OCI-LY3 (cell line): ENCODE results near the gene IMPACT.

Experiments
- H2AFZ ChIP-seq: fragments of 200-600, 300-600 bp; shearing (Covaris generic); 2 replicates; pipeline ENCODE4 v1.6.0; 2014; ENCODE audit warnings: antibody characterized with exemption, low read depth, low read length
- H3K27ac ChIP-seq: fragments of 200-600, 300-600 bp; sonication (generic); 2 replicates; pipeline ENCODE4 v1.5.1; 2014; ENCODE audit warnings: mild to moderate bottlenecking, low read length, moderate library complexity, mixed read lengths
- H3K27me3 ChIP-seq: fragments of 200-600, 300-600 bp; sonication (generic); 2 replicates; pipeline ENCODE4 v1.6.1; 2014; ENCODE audit warnings: low read depth, low read length, mixed read lengths
- H3K36me3 ChIP-seq: fragments of 200-600, 300-600 bp; sonication (generic); replicated peaks from 2 replicates; pipeline ENCODE3; 2014; ENCODE audit warnings: low read depth, low read length, mixed read lengths
- H3K4me1 ChIP-seq: fragments of 300-600, 200-600 bp; sonication (generic); 2 replicates; pipeline ENCODE4 v1.6.1; 2014; ENCODE audit warnings: low read length, mixed read lengths
- H3K4me2 ChIP-seq: fragments of 200-600, 300-600 bp; sonication (generic); 2 replicates; pipeline ENCODE4 v1.6.1; 2014; ENCODE audit warnings: low read length, mixed read lengths
- H3K4me3 ChIP-seq: fragments of 300-600, 200-600 bp; sonication (generic); 2 replicates; pipeline ENCODE4 v1.5.1; 2014; ENCODE audit warnings: antibody characterized with exemption, mild to moderate bottlenecking, low read length, moderate library complexity
- H3K79me2 ChIP-seq: fragments of 300-600, 200-600 bp; shearing (Covaris generic); 2 replicates; pipeline ENCODE4 v1.6.1; 2014; ENCODE audit warnings: mild to moderate bottlenecking, low read length, mixed read lengths
- H3K9ac ChIP-seq: fragments of 300-600, 200-600 bp; shearing (Covaris generic); 2 replicates; pipeline ENCODE4 v1.6.0; 2014; ENCODE audit warnings: mild to moderate bottlenecking, low read length, moderate library complexity
- H3K9me3 ChIP-seq: fragments of 200-600, 300-600 bp; shearing (Covaris generic); 2 replicates; pipeline ENCODE4 v1.6.1; 2014; ENCODE audit warnings: low read length, mixed read lengths; ENCODE audit not compliant: insufficient read depth
- H4K20me1 ChIP-seq: fragments of 200-600, 300-600 bp; sonication (generic); 2 replicates; pipeline ENCODE4 v1.6.1; 2016; ENCODE audit warnings: low read length, mixed read lengths; ENCODE audit not compliant: insufficient read depth
- CTCF ChIP-seq: fragments of 200-600, 300-600 bp; sonication (generic); IDR thresholded peaks from 2 replicates; pipeline ENCODE4 v1.5.1; 2014; ENCODE audit warnings: antibody characterized with exemption, low read length, low read depth
- EZH2phosphoT487 ChIP-seq: fragments of 200-600 bp; shearing (Covaris generic); IDR thresholded peaks from 2 replicates; pipeline ENCODE4 v1.6.1; 2018; ENCODE audit warnings: antibody characterized with exemption, mixed run types, low read depth

The IMPACT gene

GRCh38 chr18:24386681-24387080, 39.8 kb upstream of the IMPACT start:
- no peaks in the 10 kb centered on the region for H3K27me3 ChIP-seq
- no peaks in the 10 kb centered on the region for H3K9me3 ChIP-seq
- H3K36me3 ChIP-seq, result no peaks in the 10 kb centered on the region
- no peaks in the 10 kb centered on the region for H3K79me2 ChIP-seq
- H4K20me1 ChIP-seq, result no peaks in the 10 kb centered on the region
- TF ChIP-seq CTCF (no peak), EZH2phosphoT487 (no peak)
- H3K27ac ChIP-seq, result no peak overlapping the region
- H3K9ac ChIP-seq, result no peak overlapping the region
- H3K4me1 ChIP-seq, result no peaks in the 10 kb centered on the region
- H3K4me2 ChIP-seq, result no peak overlapping the region
- H3K4me3 ChIP-seq, result no peak overlapping the region
- H2AFZ ChIP-seq, result no peak overlapping the region

- Histone ChIP-seq H3K27ac (no peak overlapping the region), H3K79me2 (no peaks in the 10 kb centered on the region), H3K9ac (no peak overlapping the region), H3K4me2 (no peak overlapping the region), H3K4me3 (no peak overlapping the region), H3K4me1 (no peaks in the 10 kb centered on the region), H3K36me3 (no peaks in the 10 kb centered on the region), H3K27me3 (0 out of 2 replicates have a peak, but pooled peaks cover 4% of the 10 kb centered on the region), H2AFZ (no peak overlapping the region), H4K20me1 (no peaks in the 10 kb centered on the region), H3K9me3 (no peaks in the 10 kb centered on the region)
- TF ChIP-seq CTCF, result no peak
- no peak for TF ChIP-seq EZH2phosphoT487
Measured at GRCh38 chr18:24388957-24389356, 37.5 kb upstream of the IMPACT start.

- H2AFZ ChIP-seq, result no peak overlapping the region
- H3K27me3 ChIP-seq, result peaks cover 22% of the 10 kb centered on the region; the same call in 1 of the 2 replicates
- no peak overlapping the region for H3K27ac ChIP-seq
- TF ChIP-seq CTCF, result no peak
- no peak for TF ChIP-seq EZH2phosphoT487
- no peaks in the 10 kb centered on the region for H3K36me3 ChIP-seq
- H4K20me1 ChIP-seq, result no peaks in the 10 kb centered on the region
- H3K9me3 ChIP-seq, result peaks cover 4% of the 10 kb centered on the region; the same call in 1 of the 2 replicates
- H3K9ac ChIP-seq, result no peak overlapping the region
- 0 out of 2 replicates have a peak overlapping the region, but pooled peaks have one; percentile 14 for H3K4me3 ChIP-seq
- no peaks in the 10 kb centered on the region for H3K79me2 ChIP-seq
- H3K4me1 ChIP-seq, result peaks cover 28% of the 10 kb centered on the region
- H3K4me2 ChIP-seq, result peak overlapping the region; percentile 25
Measured at GRCh38 chr18:24395049-24395795, 31.2 kb upstream of the IMPACT start.

- H3K4me2 ChIP-seq, result peak overlapping the region; percentile 97
- H3K27ac ChIP-seq, result no peak overlapping the region
- H3K4me3 ChIP-seq, result peak overlapping the region; percentile 83; the same call in 1 of the 2 replicates
- TF ChIP-seq EZH2phosphoT487 (no peak), CTCF (no peak)
- no peak overlapping the region for H3K9ac ChIP-seq
- peaks cover 26% of the 10 kb centered on the region; the same call in 1 of the 2 replicates for H3K27me3 ChIP-seq
- H4K20me1 ChIP-seq, result no peaks in the 10 kb centered on the region
- peaks cover 4% of the 10 kb centered on the region; the same call in 1 of the 2 replicates for H3K9me3 ChIP-seq
- H2AFZ ChIP-seq, result no peak overlapping the region
- H3K79me2 ChIP-seq, result no peaks in the 10 kb centered on the region
- H3K4me1 ChIP-seq, result peaks cover 28% of the 10 kb centered on the region
- H3K36me3 ChIP-seq, result no peaks in the 10 kb centered on the region
Measured at GRCh38 chr18:24396082-24396633, 30.3 kb upstream of the IMPACT start.
